ENCODE measurements around the gene COL18A1. TPM values are rescaled to one million over a fixed set of nuclear protein-coding genes. Genes with fewer than 3 reads are reported as not detected.

COL18A1 gene
- total RNA-seq, 4 donors from 2014 or later: 18.6 to 85.0 (median 33.0) TPM

- no peaks in the 10 kb centered on the region for H3K27me3 ChIP-seq
- H3K36me3 ChIP-seq: no peaks in the 10 kb centered on the region
- H3K4me3 ChIP-seq: no peak overlapping the region
- TF ChIP-seq CTCF (IDR thresholded peaks at IDR 0.05): no peak
- no peak for TF ChIP-seq POLR2A (IDR thresholded peaks at IDR 0.05)
- H3K9me3 ChIP-seq: no peaks in the 10 kb centered on the region
- H3K27ac ChIP-seq: no peak overlapping the region
- DNase-seq: peak in 1 of 3 donors; percentile 20
- no peaks in the 10 kb centered on the region for H3K4me1 ChIP-seq
Observed at GRCh38 chr21:45380566-45380965, 24.4 kb upstream of the COL18A1 start.

- TF ChIP-seq CTCF (IDR thresholded peaks at IDR 0.05) (no peak), POLR2A (IDR thresholded peaks at IDR 0.05) (no peak)
- Histone ChIP-seq H3K9me3 (no peaks in the 10 kb centered on the region), H3K4me1 (no peaks in the 10 kb centered on the region), H3K4me3 (no peak overlapping the region), H3K27me3 (no peaks in the 10 kb centered on the region), H3K36me3 (no peaks in the 10 kb centered on the region), H3K27ac (no peak overlapping the region)
- peak in 1 of 3 donors; percentile 42 for DNase-seq
Observed at GRCh38 chr21:45381036-45381787, 23.8 kb upstream of the COL18A1 start.

GRCh38 chr21:45381865-45382696 is 22.9 kb upstream of the COL18A1 start:
- Histone ChIP-seq H3K36me3 (no peaks in the 10 kb centered on the region), H3K4me1 (peaks cover 0 to under 1% (median 0%) of the 10 kb centered on the region in 4 donors), H3K9me3 (no peaks in the 10 kb centered on the region), H3K27me3 (no peaks in the 10 kb centered on the region), H3K4me3 (no peak overlapping the region), H3K27ac (no peak overlapping the region)
- no peak for TF ChIP-seq POLR2A (IDR thresholded peaks at IDR 0.05)
- no peak for TF ChIP-seq CTCF (IDR thresholded peaks at IDR 0.05)
- peak in 1 of 3 donors; percentile 22 for DNase-seq

- no peak for TF ChIP-seq POLR2A (IDR thresholded peaks at IDR 0.05)
- no peak for TF ChIP-seq CTCF (IDR thresholded peaks at IDR 0.05)
- DNase-seq: peak in 1 of 3 donors; percentile 29
- Histone ChIP-seq H3K27me3 (no peaks in the 10 kb centered on the region), H3K36me3 (no peaks in the 10 kb centered on the region), H3K9me3 (no peaks in the 10 kb centered on the region), H3K4me3 (no peak overlapping the region), H3K27ac (no peak overlapping the region), H3K4me1 (peaks cover 0 to 3% (median 0%) of the 10 kb centered on the region in 4 donors)
Observed at GRCh38 chr21:45382697-45382997, 22.3 kb upstream of the COL18A1 start.

GRCh38 chr21:45383111-45383614 is 21.8 kb upstream of the COL18A1 start:
- DNase-seq: peak in 1 of 3 donors; percentile 36
- no peak for TF ChIP-seq POLR2A (IDR thresholded peaks at IDR 0.05)
- TF ChIP-seq CTCF (IDR thresholded peaks at IDR 0.05): no peak
- no peaks in the 10 kb centered on the region for H3K9me3 ChIP-seq

More at GRCh38 chr21:45383111-45383614, 21.8 kb upstream of the COL18A1 start:
- Histone ChIP-seq H3K4me1 (peaks cover 0 to 3% (median 0%) of the 10 kb centered on the region in 4 donors), H3K27ac (no peak overlapping the region), H3K4me3 (no peak overlapping the region), H3K27me3 (no peaks in the 10 kb centered on the region), H3K36me3 (no peaks in the 10 kb centered on the region)
